CD4-positive, alpha-beta T cell treated with Interleukin-6 for 4 hours (primary cell): Measurements from ENCODE around the gene OPA1.

Source experiments
- DNase-seq: peaks from one replicate; pipeline ENCODE4 v3.0.0-alpha.2; 2020; ENCODE audit warnings: mixed read lengths

The OPA1 gene

GRCh38 chr3:193744048-193744821 lies 151.2 kb downstream of the OPA1 start:
- no peak for DNase-seq

GRCh38 chr3:193744822-193745684 lies 152.0 kb downstream of the OPA1 start:
- no peak for DNase-seq

- no peak for DNase-seq
These were observed 153.8 kb downstream of the OPA1 start for GRCh38 chr3:193746832-193747231.
